K562 (cell line): ENCODE measurements around the gene NABP2. TPM values are rescaled to one million over a fixed set of nuclear protein-coding genes. Genes with fewer than 3 reads are reported as not detected.

ENCODE experiments used
- BRCA1 ChIP-seq, 2 experiments: fragments of 450-650 bp in 1 of 2; sonication (generic) in 1 of 2; formaldehyde crosslinking in 1 of 2; IDR thresholded peaks; 2 replicates each; pipeline versions ENCODE4 v1.5.0 to v1.6.1; 2017 to 2020; ENCODE audit warnings: mild to moderate bottlenecking in 1 of 2, missing genetic modification reagents in 1 of 2
- CHD1 ChIP-seq: fragments of 200-600 bp; sonication (generic); IDR thresholded peaks from one replicate; pipeline ENCODE4 v1.6.1; 2012; ENCODE audit warnings: mild to moderate bottlenecking, moderate library complexity, low read length, inconsistent platforms
- E2F5 ChIP-seq: sonication (generic); formaldehyde crosslinking; IDR thresholded peaks from 2 replicates; pipeline ENCODE4 v1.8.0; 2022; ENCODE audit warnings: mild to moderate bottlenecking, missing genetic modification reagents
- ESRRB ChIP-seq: fragments of 250-450 bp; sonication (Bioruptor Pico); IDR thresholded peaks from 2 replicates; pipeline ENCODE4 v1.5.0; 2020; ENCODE audit warnings: mild to moderate bottlenecking, moderate library complexity, borderline replicate concordance
- GTF2A2 ChIP-seq: IDR thresholded peaks from 2 replicates; pipeline ENCODE4 v1.6.1; 2016; ENCODE audit warnings: mild to moderate bottlenecking, missing genetic modification characterization, missing compliant biosample characterization
- IFI16 ChIP-seq: fragments of 250-450 bp; sonication (Bioruptor Pico); IDR thresholded peaks from 2 replicates; pipeline ENCODE4 v2.1.2; 2022; ENCODE audit warnings: mild to moderate bottlenecking, inconsistent platforms
- MCM2 ChIP-seq: fragments of 450-650 bp; IDR thresholded peaks from 2 replicates; pipeline ENCODE4 v1.6.1; 2017; ENCODE audit warnings: low read depth, mild to moderate bottlenecking
- NFIX ChIP-seq: fragments of 250-450 bp; sonication (Bioruptor Pico); IDR thresholded peaks from 2 replicates; pipeline ENCODE4 v1.4.0; 2020; ENCODE audit warnings: low read depth, mild to moderate bottlenecking, moderate library complexity
- OTX1 ChIP-seq: fragments of 450-650 bp; formaldehyde crosslinking; IDR thresholded peaks from 2 replicates; pipeline ENCODE4 v1.4.0; 2022; ENCODE audit warnings: mild to moderate bottlenecking
- PBX2 ChIP-seq, 2 experiments: IDR thresholded peaks in 1 of 2; conservative IDR thresholded peaks in 1 of 2; 2 replicates each; pipeline ENCODE4 v1.6.1; 2016; ENCODE audit warnings: low read depth in 2 of 2, mild to moderate bottlenecking in 1 of 2, missing compliant biosample characterization in 1 of 2, missing genetic modification characterization in 1 of 2, moderate library complexity in 1 of 2
- PRMT5 ChIP-seq: sonication (generic); formaldehyde crosslinking; IDR thresholded peaks from 2 replicates; pipeline ENCODE4 v1.5.0; 2020; ENCODE audit warnings: missing genetic modification reagents
- SMARCA5 ChIP-seq: fragments of 450-650 bp; IDR thresholded peaks from 2 replicates; pipeline ENCODE4 v1.6.1; 2016
- SREBF2 ChIP-seq: sonication (generic); formaldehyde crosslinking; IDR thresholded peaks from 2 replicates; pipeline ENCODE4 v1.4.0; 2020; ENCODE audit warnings: mild to moderate bottlenecking, missing genetic modification reagents
- TBL1XR1 ChIP-seq, 2 experiments: IDR thresholded peaks; 2 replicates each; pipeline ENCODE4 v1.6.1; 2012; ENCODE audit warnings: improper control_type of control experiment in 2 of 2, low read length in 2 of 2, mild to moderate bottlenecking in 1 of 2
- TBP ChIP-seq: optimal IDR thresholded peaks from 2 replicates; pipeline ENCODE3; 2011; ENCODE audit warnings: low read depth, low read length, improper control_type of control experiment
- YY1 ChIP-seq, 3 experiments: IDR thresholded peaks; 2 replicates each; pipeline ENCODE4 v1.6.1; 2011; ENCODE audit warnings: low read length in 2 of 3, mild to moderate bottlenecking in 2 of 3, moderate library complexity in 2 of 3, borderline replicate concordance in 1 of 3, control low read depth in 1 of 3, low read depth in 1 of 3; ENCODE audit not compliant: insufficient read depth in 3 of 3, insufficient replicate concordance in 2 of 3, control insufficient read depth in 1 of 3, insufficient read length in 1 of 3; ENCODE audit errors: extremely low read depth in 1 of 3
- ZNF143 ChIP-seq: sonication (generic); formaldehyde crosslinking; IDR thresholded peaks from 2 replicates; pipeline ENCODE4 v1.9.0; 2022; ENCODE audit warnings: mild to moderate bottlenecking, missing genetic modification reagents
- ZNF436 ChIP-seq: fragments of 250-450, 450-650 bp; sonication (Bioruptor Pico); formaldehyde crosslinking; IDR thresholded peaks from 2 replicates; pipeline ENCODE4 v1.7.0; 2020; ENCODE audit warnings: mild to moderate bottlenecking
- ZNF518B ChIP-seq: fragments of 250-450 bp; sonication (Bioruptor Pico); IDR thresholded peaks from 2 replicates; pipeline ENCODE4 v1.5.0; 2021; ENCODE audit warnings: mild to moderate bottlenecking, moderate library complexity
- ZNF644 ChIP-seq: fragments of 200-800 bp; sonication (Bioruptor generic); IDR thresholded peaks from 2 replicates; pipeline ENCODE4 v1.6.1; 2016; ENCODE audit warnings: low read depth, missing genetic modification characterization, missing compliant biosample characterization
- ZNF696 ChIP-seq: fragments of 250-450 bp; sonication (Bioruptor Pico); conservative IDR thresholded peaks from 2 replicates; pipeline ENCODE4 v1.4.0; 2020; ENCODE audit warnings: mild to moderate bottlenecking, moderate library complexity
- polyA plus RNA-seq, 8 experiments: library from polyadenylated mRNA; depleted of rRNA in 4 of 8; stranded (reverse) in 5 of 8; unstranded in 3 of 8; fragments of >200 nt; fragmentation: Nextera tagmentation in 2 of 8; fragmentation: Illumina TruSeq in 1 of 8; extraction: Ambion mirVana in 2 of 8; extraction: Trizol in 1 of 8; gene quantifications; 2 replicates each; pipeline versions ENCODE4 v1.2.1 to v1.2.3, GENCODE V29; 2011 to 2014; ENCODE audit warnings: inconsistent platforms in 1 of 8, missing spikeins in 1 of 8
- total RNA-seq, 7 experiments: library from RNA; depleted of rRNA in 6 of 7; stranded (reverse); fragments of >200 nt in 6 of 7; fragmentation: Illumina TruSeq in 2 of 7; extraction: Trizol in 2 of 7; gene quantifications; 2 replicates each; pipeline versions ENCODE4 v1.2.1 to v1.2.3, GENCODE V29; 2011 to 2021; ENCODE audit warnings: low replicate concordance in 1 of 7

Gene NABP2
- total and polyA plus RNA-seq, 9 of the 15 experiments (the other 6 are each of a cell fraction or from before 2014, with no cell fraction given), result 11.3 to 60.6 (median 43.5) TPM

GRCh38 chr12:56193025-56193578 is 31.0 kb upstream of the NABP2 start (continued):
- no peak for TF ChIP-seq PBX2 (CRISPR knock-in tag; IDR thresholded peaks at IDR 0.05; ENCODE audit: low read depth)
- TF ChIP-seq PBX2 (tag; conservative IDR thresholded peaks at IDR 0.05; ENCODE audit: low read depth), result no peak
- TF ChIP-seq ZNF644 (tag), result no peak
- TF ChIP-seq OTX1, result no peak
- no peak for TF ChIP-seq SREBF2 (CRISPR knock-in tag)
- TF ChIP-seq ZNF518B (CRISPR knock-in tag), result no peak
- TF ChIP-seq TBP, result peak; percentile 21
- TF ChIP-seq IFI16 (CRISPR knock-in tag), result no peak
- no peak for TF ChIP-seq ZNF143 (CRISPR knock-in tag)
- no peak for TF ChIP-seq MCM2
- TF ChIP-seq NFIX (CRISPR knock-in tag), result no peak
- no peak for TF ChIP-seq SMARCA5
- no peak for TF ChIP-seq ESRRB (CRISPR knock-in tag)
- no peak for TF ChIP-seq ZNF436
- peak; percentile 38 to 95 (median 83) for TF ChIP-seq YY1 (IDR thresholded peaks at IDR 0.05; ENCODE audit: borderline replicate concordance in 1 of 3, control insufficient read depth in 1 of 3, extremely low read depth in 1 of 3, insufficient read depth in 3 of 3, insufficient read length in 1 of 3, insufficient replicate concordance in 2 of 3, low read depth in 1 of 3, low read length in 2 of 3)
- no peak for TF ChIP-seq CHD1
- no peak for TF ChIP-seq TBL1XR1 (IDR thresholded peaks at IDR 0.05; ENCODE audit: low read length in 2 of 2)
- TF ChIP-seq PRMT5 (CRISPR knock-in tag), result no peak
- TF ChIP-seq GTF2A2 (tag), result no peak
- no peak for TF ChIP-seq BRCA1 (IDR thresholded peaks at IDR 0.05)
- no peak for TF ChIP-seq BRCA1 (CRISPR knock-in tag; IDR thresholded peaks at IDR 0.05)
- no peak for TF ChIP-seq E2F5
- TF ChIP-seq ZNF696, result no peak
